BJ (cell line): ENCODE data around the gene KCNK3. TPM values are rescaled to one million over a fixed set of nuclear protein-coding genes. Genes with fewer than 3 reads are reported as not detected.

Source experiments
- CTCF ChIA-PET: fragments of 350-600 bp; formaldehyde crosslinking; extraction: SDS; loops from one replicate; lab custom pipeline; 2021; ENCODE audit warnings: antibody characterized with exemption, inconsistent platforms; lab: Yijun Ruan, JAX
- POLR2A ChIA-PET: fragments of 300-600 bp; sonication (Branson Sonifier 250); formaldehyde crosslinking; extraction: SDS; loops from one replicate; lab custom pipeline; 2021; ENCODE audit warnings: antibody characterized with exemption; lab: Charles Lee
- DNase-seq: peaks from one replicate; pipeline ENCODE4 v3.0.0-alpha.2; 2011; ENCODE audit warnings: low read depth
- H3K27me3 ChIP-seq: 2 replicates; pipeline ENCODE4 v1.6.0; 2011; ENCODE audit warnings: low read length; ENCODE audit not compliant: control insufficient read depth, insufficient read depth
- H3K36me3 ChIP-seq: 2 replicates; pipeline ENCODE4 v1.5.1; 2011; ENCODE audit warnings: low read length; ENCODE audit not compliant: control insufficient read depth, insufficient read depth
- H3K4me3 ChIP-seq: 2 replicates; pipeline ENCODE4 v1.5.1; 2011; ENCODE audit warnings: low read depth, mild to moderate bottlenecking, control low read depth, low read length
- polyA plus RNA-seq: library from polyadenylated mRNA; depleted of rRNA; stranded (reverse); fragments of >200 nt; gene quantifications from 2 replicates; pipeline ENCODE4 v1.2.3, GENCODE V29; 2011
- TF ChIP-seq, protein P1 (sequence below): IDR thresholded peaks from 2 replicates; pipeline ENCODE4 v1.5.1; 2011; ENCODE audit warnings: low read depth, mild to moderate bottlenecking, control low read depth, inconsistent platforms, low read length, moderate library complexity; ENCODE audit not compliant: insufficient read depth

Gene KCNK3
- polyA plus RNA-seq, 1 experiment: 0.22 TPM

DNA sequence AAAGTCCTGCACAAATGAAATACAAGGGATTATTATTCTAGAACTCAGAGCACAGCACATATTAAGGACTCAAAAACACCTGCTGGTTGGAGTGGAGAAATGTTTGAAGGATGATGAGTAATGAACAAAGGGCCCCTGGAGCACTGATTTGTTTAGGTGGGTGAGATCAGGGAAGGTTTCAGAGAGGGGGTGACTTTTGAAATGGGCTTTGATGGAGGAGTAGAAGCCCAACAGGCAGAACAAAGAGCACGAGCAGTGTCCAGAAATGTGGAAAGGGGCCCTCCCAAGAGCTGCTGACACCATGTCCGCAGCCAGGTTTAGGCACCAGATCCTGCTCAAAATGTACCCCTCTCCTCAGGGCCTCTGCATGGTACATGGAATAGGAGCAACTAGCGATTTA, 23.8 kb downstream of the KCNK3 start:
- no peak for DNase-seq
- ChIA-PET POLR2A (no interaction called here), CTCF (interaction anchor here (1.0 kb wide), 1 partner anchor 9 kb away, joined by 3 read pairs; no protein-coding TSS in a partner anchor)
- TF ChIP-seq, protein P1, sequence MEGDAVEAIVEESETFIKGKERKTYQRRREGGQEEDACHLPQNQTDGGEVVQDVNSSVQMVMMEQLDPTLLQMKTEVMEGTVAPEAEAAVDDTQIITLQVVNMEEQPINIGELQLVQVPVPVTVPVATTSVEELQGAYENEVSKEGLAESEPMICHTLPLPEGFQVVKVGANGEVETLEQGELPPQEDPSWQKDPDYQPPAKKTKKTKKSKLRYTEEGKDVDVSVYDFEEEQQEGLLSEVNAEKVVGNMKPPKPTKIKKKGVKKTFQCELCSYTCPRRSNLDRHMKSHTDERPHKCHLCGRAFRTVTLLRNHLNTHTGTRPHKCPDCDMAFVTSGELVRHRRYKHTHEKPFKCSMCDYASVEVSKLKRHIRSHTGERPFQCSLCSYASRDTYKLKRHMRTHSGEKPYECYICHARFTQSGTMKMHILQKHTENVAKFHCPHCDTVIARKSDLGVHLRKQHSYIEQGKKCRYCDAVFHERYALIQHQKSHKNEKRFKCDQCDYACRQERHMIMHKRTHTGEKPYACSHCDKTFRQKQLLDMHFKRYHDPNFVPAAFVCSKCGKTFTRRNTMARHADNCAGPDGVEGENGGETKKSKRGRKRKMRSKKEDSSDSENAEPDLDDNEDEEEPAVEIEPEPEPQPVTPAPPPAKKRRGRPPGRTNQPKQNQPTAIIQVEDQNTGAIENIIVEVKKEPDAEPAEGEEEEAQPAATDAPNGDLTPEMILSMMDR: no peak
- H3K4me3 ChIP-seq: no peak overlapping the region
- H3K36me3 ChIP-seq: no peaks in the 10 kb centered on the region
- peaks cover 3% of the 10 kb centered on the region for H3K27me3 ChIP-seq

DNA sequence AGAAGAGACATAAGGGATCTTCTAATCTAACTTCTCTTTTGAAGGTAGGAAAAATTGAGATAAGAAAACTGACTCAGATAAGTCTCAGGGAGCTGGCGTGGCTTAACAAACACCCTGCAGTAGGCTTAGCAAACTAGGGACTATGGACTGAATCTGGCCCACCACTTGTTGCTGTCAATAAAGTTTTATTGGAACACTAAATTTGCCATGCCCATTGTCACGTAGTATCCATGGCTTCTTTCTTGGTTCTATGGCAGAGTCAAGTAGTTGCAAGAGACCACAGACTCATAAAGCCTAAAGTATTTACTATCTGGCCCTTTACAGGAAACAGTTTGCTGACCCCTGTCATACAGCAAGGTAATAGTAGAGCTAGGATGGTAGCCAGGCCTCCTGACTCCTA, 24.2 kb downstream of the KCNK3 start:
- POLR2A ChIA-PET: no interaction called here
- CTCF ChIA-PET: no interaction called here
- TF ChIP-seq, protein P1: no peak
- H3K36me3 ChIP-seq: no peaks in the 10 kb centered on the region
- no peak overlapping the region for H3K4me3 ChIP-seq
- H3K27me3 ChIP-seq: peaks cover 3% of the 10 kb centered on the region
- DNase-seq: no peak

DNA sequence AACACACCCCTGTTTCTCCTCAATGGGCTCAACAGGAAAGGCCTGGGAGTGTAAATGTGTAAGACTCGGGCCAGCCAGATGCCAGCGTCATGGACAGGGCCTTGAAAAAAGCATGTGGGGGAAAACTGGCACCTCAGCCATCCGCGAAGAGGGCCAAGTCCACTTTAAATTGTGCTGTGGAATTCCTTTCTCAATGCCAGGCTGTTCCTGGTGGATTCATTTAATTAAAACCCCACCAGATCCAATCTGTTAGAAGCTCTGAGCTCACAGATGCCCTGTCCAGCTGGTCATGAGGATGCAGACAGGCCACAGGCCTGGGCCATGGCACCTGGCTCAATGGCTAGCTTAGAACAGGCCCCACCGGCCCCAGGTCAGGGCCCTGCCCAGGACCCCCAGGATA, 24.8 kb downstream of the KCNK3 start:
- H3K36me3 ChIP-seq: no peaks in the 10 kb centered on the region
- H3K27me3 ChIP-seq: peaks cover under 1% of the 10 kb centered on the region
- H3K4me3 ChIP-seq: no peak overlapping the region
- TF ChIP-seq, protein P1: no peak
- ChIA-PET POLR2A (no interaction called here), CTCF (interaction anchor here (0.8 kb wide), 1 partner anchor 112 kb away, joined by 3 read pairs; no protein-coding TSS in a partner anchor)
- no peak for DNase-seq

DNA sequence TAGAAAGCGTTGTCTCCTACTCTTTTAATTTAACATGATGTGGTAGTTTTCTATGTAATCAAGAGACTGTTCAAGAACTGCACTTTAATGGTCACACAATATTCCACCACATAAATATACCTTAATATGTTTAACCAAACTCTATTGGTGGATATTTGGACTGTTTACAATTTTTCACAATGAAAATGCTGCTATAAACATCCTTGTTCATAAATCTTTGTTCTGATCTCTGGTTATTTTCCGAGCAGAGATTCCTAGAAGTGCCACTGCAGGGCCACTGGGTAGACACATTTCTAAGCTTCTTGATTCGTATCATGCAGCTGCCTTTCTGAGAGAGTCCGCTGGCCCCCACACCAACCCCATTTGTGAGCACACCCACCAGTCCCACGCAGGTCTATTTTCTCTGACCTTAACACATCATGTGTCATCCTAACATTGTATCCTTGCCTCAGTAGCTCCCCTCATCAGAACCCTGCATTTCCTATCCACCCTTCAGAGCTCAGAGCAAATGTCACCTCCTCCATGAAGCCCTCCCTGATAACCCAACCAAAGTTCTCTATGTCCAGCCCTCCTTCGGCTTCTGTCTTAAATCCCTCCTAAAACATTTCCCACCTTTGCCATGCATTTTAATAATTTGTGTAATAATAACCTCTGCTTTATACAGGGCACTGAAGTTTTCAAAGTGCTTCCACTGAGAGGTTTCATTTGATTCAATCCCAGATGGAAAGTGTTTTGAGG, 26.6 kb downstream of the KCNK3 start:
- H3K4me3 ChIP-seq: no peak overlapping the region

More for the DNA sequence above, 26.6 kb downstream of the KCNK3 start:
- TF ChIP-seq, protein P1: no peak
- Histone ChIP-seq H3K36me3 (no peaks in the 10 kb centered on the region), H3K27me3 (no peaks in the 10 kb centered on the region; the same call in 1 of the 2 replicates)
- POLR2A ChIA-PET: no interaction called here
- no peak for DNase-seq
- CTCF ChIA-PET: interaction anchor here (1.3 to 1.5 kb wide), 2 partner anchors 13 to 113 kb away, joined by 3 to 6 read pairs; no protein-coding TSS in a partner anchor
